SH-SY5Y (cell line): ENCODE results near the gene GDAP1L1.

ENCODE experiments used
- GATA2 ChIP-seq: IDR thresholded peaks from 2 replicates; pipeline ENCODE4 v1.6.1; 2011; ENCODE audit warnings: mild to moderate bottlenecking, low read depth, low read length
- GATA3 ChIP-seq: IDR thresholded peaks from 2 replicates; pipeline ENCODE4 v1.6.1; 2011; ENCODE audit warnings: low read depth, mild to moderate bottlenecking, low read length, moderate library complexity

Gene GDAP1L1

DNA sequence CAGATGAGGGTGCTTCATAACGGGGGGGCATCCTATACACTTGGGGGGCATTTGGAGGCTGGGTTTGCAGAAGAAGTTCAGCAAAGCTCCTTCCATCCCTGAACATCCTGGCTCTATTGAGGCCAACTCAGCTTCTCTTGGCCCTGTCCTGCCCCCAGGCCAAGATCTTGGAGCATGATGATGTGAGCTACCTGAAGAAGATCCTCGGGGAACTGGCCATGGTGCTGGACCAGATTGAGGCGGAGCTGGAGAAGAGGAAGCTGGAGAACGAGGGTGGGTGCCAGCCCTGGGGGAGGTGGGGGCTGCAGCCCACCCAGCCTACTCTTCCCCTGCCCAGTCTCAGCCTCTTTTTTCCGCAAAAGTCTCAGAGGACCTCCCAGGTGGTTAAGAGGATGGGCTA, 17.2 kb downstream of the GDAP1L1 start:
- no peak for TF ChIP-seq GATA3
- no peak for TF ChIP-seq GATA2

DNA sequence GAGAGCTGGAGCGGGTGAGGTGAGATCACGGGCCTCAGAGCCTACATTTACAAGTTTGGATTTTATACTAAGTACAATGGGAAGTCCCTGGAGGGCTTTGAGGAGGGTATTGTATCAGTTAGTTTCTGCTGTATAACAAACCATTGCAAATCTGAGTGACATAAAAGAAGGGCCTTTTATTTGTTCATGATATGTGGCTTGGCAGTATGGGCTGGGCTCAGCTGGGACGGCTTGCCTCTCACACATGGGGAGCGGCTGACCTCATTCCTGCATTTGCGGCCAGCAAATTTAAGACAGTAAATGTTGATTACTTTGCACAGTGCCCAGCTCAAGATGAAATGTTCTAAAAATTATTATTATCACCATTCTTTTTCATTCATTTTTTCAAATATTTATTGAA, 21.7 kb downstream of the GDAP1L1 start:
- no peak for TF ChIP-seq GATA2
- no peak for TF ChIP-seq GATA3

DNA sequence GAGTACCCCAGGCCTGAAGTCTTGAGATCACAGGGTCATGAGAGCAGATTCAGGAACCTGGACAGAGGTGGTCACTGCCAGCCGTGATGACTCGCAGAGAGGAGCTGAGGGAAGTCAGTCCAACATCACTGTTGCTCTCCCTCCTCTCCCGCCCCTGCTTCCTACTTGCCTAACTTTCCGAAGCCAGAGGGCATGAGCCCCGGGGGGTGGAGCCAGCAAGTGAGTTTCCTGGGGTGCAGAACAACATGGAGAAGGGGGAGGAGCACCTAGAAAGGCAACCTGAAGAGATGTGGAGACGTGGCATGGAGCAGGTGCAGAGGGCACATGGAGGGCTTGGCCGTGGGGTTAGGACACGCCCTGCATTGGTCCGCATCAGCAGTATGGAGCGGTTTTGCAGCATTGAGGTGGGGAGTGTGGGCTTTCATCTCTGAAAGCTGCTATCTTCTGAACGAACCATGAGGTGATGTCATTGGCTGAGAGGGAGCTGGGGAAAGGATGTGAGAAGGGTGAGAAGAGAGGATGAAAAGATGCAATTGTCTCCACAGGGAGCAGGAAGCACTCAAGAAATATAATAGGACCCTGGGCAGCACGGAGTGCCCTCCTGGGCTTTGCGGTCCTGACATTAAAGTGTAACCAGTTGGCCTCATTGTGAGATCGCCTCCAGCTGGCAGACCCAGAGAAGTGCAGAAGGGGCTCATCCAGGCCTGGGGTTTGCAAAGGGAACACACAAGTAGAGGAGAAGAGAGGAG, 25.0 kb downstream of the GDAP1L1 start:
- TF ChIP-seq GATA2 = no peak
- no peak for TF ChIP-seq GATA3

DNA sequence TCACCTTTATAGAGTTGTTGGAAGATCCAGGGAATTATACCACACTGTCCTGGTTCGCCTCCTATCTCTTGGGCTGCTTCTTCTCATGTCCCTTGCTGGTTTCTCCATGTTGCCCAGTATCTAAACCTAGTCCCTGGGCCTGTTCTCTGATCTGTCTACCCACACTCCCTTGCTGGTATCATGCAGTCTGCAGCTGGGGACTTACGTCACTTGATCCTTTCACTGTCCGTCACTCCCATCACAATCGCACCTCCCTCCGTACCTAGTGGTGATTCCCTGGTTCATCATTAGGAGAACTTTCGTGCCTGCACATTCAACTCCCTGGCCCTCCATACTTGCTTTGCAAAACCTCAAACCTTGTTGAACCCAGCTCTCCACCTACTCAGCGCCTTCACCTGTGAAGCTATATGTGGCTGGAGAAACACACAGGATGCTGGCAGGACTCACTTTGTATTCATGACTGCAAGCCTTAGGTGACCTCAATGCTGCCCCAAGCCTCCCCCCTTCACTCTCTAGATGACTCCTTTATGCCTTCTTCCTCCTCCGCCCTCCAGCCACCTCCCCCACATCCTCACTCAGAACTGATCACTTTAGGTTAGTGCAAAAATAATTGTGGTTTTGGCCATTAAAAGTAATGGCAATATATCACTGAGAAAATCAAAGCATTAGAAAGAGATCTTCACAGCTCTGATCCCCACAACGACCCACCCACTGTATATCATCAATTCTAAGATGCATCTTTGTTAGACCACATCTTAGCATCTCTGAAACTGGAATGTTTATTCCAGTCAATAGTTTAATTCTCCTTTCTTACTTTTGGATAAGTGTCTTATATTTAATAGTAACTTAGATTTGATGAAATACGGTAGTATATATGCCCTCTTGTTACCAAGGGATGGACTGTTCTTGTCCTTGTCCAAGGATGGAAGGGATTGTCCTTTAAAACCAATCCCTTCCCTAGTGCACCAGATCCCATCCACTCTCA, 26.4 kb downstream of the GDAP1L1 start:
- TF ChIP-seq GATA2 (no peak), GATA3 (no peak)

DNA sequence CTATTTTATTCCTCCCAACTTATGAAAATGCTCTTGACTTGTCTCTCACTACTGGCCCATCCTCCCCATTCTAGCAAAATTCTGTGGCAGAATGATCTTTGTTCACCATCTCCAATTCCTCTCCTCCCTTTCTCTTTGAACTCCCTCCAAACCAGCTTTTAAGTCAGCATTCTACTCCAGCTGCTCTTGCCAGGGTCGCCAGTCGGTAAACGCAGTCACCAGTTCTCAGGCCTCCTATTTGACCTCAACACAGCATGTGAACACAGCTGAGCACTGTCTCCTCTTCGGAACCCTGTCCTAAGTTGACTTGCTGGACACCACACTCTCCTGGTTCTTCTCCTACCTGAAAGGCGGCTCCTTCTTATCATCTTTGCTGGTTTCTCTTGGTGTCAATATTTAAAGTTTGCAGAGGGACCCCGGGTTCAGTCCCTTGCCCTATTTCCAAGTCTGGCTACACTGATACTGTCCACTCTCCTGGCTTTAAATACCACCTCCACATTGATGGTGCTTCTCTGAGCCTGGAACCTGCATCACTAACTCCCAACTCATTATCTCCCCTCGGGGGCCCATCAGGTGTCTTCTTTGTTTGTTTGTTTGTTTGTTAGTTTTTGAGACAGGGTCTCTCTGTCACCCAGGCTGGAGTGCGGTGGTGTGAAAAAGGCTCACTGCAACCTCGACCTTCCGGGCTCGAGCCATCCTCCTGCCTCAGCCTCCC, 27.4 kb downstream of the GDAP1L1 start:
- TF ChIP-seq GATA2 (no peak), GATA3 (no peak)

DNA sequence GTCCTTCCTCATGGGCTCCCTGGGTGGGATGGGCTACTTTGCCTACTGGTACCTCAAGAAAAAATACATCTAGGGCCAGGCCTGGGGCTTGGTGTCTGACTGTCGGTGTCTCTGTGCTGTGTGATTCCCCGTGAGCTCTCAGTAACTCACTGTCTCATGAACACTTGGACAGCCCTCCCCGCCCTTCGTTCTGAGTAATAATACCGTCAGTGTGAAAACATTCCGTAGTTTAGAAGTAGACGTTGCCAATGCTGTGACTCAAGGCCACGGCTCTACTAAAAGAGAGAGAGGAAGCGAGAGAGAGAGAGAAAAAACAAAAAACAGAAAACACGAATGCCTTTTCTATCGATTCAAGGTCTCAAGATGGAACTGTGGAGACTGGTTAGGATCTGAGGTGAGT, 32.1 kb downstream of the GDAP1L1 start:
- no peak for TF ChIP-seq GATA3
- no peak for TF ChIP-seq GATA2

DNA sequence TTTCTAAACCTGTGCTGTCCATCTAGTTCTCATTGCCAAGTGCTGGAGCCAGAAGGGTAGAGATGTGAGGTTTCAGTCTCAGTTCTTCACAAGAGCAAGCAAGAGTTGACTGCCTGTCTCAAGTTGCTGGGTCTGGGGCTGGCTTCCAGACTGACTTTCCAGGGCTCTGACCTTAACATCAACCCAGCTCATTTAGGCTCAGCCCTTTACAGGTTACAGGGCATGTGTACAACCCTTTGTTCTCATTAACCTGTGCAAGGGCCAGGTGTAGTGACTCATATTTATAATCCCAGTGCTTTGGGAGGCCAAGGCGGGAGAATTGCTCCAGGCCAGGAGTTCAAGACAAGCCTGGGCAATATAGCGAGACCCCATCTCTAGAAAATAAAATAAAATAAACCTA, 33.3 kb downstream of the GDAP1L1 start:
- TF ChIP-seq GATA2 = no peak
- no peak for TF ChIP-seq GATA3

DNA sequence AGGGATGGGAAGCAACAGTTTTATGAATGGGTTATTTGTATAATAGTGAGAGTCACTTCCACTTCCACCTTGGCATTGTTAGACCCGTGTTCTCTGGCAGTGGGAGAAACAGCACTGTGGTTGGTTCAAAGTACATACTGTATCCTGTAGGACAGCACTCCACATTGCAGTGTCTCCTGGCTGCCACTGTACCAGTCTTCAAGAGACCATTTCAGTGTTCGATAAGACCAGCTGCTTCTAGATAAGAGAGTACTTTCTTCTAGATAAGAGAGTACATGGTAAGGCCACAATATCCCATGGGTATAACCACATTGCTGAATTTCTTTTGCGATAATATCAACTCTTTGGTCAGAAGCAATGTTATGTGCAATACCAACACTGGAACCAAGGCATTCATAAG, 35.1 kb downstream of the GDAP1L1 start:
- TF ChIP-seq GATA2 (no peak), GATA3 (no peak)

DNA sequence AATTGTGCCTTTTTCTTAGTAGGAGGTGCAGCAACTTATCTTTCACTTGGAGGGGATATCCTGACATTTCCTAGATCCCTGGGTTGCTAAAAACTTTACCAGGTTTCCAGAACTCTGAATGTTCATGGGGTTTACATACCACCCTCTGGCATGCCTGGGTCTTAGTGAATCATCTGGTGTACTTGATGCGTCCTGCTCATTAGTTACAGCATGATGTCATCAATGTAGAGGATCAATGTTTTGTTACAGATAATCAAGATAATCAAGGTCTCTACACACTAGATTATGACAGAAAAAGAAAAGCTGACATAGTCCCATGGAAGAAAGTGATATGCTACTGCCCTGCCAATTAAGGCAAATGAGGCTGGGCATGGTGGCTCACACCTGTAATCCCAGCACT, 36.9 kb downstream of the GDAP1L1 start:
- TF ChIP-seq GATA3 (no peak), GATA2 (no peak)

DNA sequence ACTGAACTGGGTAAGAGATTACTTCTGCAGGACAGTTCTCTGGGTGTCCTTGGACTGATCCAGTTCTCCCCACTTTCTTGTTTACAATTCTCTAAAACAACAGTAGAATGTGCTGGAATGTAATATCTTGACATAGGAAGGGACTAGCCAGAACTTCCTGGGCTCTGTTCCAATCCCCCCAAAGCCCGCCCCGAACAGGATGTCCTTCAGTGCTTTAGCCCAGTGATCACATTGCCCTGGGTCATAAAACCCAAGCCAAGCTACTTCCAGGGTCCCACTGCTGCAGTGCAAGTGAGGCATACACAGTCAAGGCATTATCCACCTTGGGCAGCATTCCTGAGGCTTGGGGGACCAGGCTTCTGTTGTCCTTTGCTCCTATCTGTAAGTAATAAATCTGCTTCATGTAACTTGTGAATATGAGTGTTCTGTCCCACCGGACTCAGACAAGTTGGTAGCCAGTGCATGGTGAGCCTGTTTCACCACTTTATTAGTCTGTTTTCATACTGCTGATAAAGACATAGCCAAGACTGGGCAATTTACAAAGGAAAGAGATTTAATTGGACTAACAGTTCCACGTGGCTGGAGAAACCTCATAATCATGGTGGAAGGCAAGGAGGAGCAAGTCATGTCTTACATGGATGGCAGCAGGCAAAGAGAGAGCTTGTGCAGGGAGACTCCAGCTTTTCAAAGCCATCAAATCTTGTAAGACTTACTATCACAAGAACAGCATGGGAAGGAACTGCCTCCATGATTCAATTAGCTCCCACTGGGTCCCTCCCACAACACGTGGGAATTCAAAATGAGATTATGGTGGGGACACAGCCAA, 40.4 kb downstream of the GDAP1L1 start:
- TF ChIP-seq GATA3 (no peak), GATA2 (no peak)

DNA sequence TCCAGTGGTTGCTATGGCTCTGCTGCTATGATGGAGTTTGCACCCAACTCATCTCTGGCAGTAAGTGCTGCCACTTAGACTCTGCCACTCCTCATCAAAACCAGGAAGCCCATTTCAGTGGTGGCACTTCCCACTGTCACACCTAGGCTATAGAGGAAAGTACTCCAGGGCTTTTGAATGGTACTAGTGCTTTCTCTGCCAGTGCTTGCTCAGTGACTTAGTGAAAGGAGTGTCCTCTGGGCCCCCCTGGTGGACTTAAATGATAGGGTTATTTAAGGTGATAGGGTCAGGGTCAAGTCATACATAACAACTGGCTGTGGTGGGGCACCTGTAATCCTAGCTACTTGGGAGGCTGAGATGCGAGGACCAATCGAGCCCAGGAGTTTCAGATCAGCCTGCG, 41.1 kb downstream of the GDAP1L1 start:
- no peak for TF ChIP-seq GATA3
- TF ChIP-seq GATA2 = no peak

DNA sequence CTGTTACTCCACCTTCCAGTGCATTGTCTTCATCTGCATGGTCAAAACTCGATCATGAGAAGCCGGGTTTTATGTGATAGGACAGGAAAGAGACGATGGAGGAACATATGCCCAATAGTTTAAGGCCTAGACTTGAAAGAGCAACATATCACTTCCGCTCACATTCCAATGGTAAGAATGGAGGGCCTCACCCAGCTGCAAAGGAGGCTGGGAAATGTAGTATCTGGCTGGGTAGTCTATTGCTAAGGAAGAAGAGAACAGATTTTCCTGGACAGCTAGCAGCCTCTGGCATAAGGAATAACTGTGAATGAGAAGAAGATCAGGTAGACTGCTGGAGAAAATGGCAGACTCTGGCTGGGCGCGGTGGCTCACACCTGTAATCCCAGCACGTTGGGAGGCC, 44.6 kb downstream of the GDAP1L1 start:
- TF ChIP-seq GATA3 = no peak
- TF ChIP-seq GATA2 = no peak

DNA sequence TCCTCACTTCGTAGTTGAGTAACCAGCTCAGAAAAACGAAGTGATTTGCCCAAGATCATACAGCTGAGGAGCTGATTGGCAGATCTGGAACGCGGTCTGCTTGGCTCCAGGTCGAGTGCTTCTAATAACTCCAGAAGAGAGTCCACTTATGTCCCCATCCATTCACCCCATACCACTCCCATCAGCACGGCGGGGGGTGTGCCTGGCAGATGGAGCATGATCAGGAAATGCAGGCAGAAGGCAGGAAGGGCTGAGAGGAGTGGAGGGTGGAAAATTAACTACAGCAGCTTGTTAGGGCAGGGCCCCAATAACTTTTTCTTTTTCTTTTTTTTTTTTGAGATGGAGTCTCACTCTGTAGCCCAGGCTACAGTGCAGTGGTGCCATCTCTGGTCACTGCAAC, 48.9 kb downstream of the GDAP1L1 start:
- TF ChIP-seq GATA2 (no peak), GATA3 (no peak)

DNA sequence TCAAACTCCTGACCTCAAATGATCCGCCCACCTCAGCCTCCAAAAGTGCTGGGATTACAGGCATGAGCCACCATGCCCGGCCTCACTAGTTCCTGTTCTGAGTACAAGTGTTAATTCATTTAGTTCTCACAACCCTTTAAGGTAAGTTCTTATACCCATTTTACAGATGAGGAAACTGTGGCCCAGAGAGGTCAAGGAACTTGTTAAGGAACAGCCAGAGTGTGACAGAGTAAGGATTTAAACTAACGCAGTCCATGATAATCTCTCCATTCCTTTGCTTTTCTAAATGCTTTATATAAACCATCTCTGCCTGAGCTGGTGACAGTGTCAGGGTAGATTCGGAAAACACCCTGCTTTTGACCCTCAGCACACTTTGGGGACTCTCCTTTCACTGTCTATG, 50.6 kb downstream of the GDAP1L1 start:
- no peak for TF ChIP-seq GATA2
- no peak for TF ChIP-seq GATA3
